ENCODE results near the gene WIPF3.
A peak's percentile ranks its signal among the peaks of the same experiment; 100 is the strongest.

The WIPF3 gene

GRCh38 chr7:29950480-29950879, 144.2 kb downstream of the WIPF3 start:
- WGBS (ENCODE audit: extremely low coverage, insufficient coverage, insufficient read length), result no CpG with 5 or more reads among the region's 8 CpGs
- H3K4ac ChIP-seq (ENCODE audit: low read depth, low read length), result no peak overlapping the region
- no peak overlapping the region for H3K4me3 ChIP-seq (ENCODE audit: low read depth, low read length)
- peaks cover 31 to 47% of the 10 kb centered on the region in 2 experiments for H3K36me3 ChIP-seq (ENCODE audit: control insufficient read depth in 1 of 2, insufficient read depth in 2 of 2, low read length in 2 of 2)
- H2AFZ ChIP-seq (ENCODE audit: insufficient read depth, low read length, poor library complexity), result no peak overlapping the region
- no peak overlapping the region for H4K91ac ChIP-seq (ENCODE audit: low read depth, low read length)
- H4K12ac ChIP-seq (ENCODE audit: low read depth, low read length), result no peak overlapping the region
- no peak overlapping the region for H2BK5ac ChIP-seq (ENCODE audit: low read depth, low read length, poor library complexity)
- H3K23ac ChIP-seq (ENCODE audit: low read length), result no peak overlapping the region
- H3K27ac ChIP-seq (ENCODE audit: low read depth, low read length), result no peak overlapping the region
- no peaks in the 10 kb centered on the region for H3K79me2 ChIP-seq (ENCODE audit: control insufficient read depth, insufficient read depth, low read length, poor library complexity)
- H2BK120ac ChIP-seq (ENCODE audit: insufficient read depth, low read length, poor library complexity), result no peak overlapping the region
- no peak overlapping the region for H3K14ac ChIP-seq (ENCODE audit: low read length)
- H3K9ac ChIP-seq (ENCODE audit: low read length), result no peak overlapping the region
- no peak overlapping the region for H2BK12ac ChIP-seq (ENCODE audit: low read length)
- no peak overlapping the region for H4K8ac ChIP-seq (ENCODE audit: low read depth, low read length)
- H3K79me1 ChIP-seq (ENCODE audit: low read length), result no peaks in the 10 kb centered on the region
- H3K4me2 ChIP-seq (ENCODE audit: low read length), result no peak overlapping the region
- H3K4me1 ChIP-seq (ENCODE audit: control insufficient read depth in 1 of 2, insufficient read depth in 2 of 2, low read length in 2 of 2), result peaks cover 0 to 3% of the 10 kb centered on the region in 2 experiments
- H3K27me3 ChIP-seq (ENCODE audit: insufficient read depth, low read length), result no peaks in the 10 kb centered on the region
- H3K18ac ChIP-seq (ENCODE audit: low read length), result no peak overlapping the region
- H3K9me3 ChIP-seq (ENCODE audit: insufficient read depth, low read depth, low read length), result peaks cover 2% of the 10 kb centered on the region
- no peak overlapping the region for H2AK5ac ChIP-seq (ENCODE audit: low read length)
- no peak for DNase-seq

GRCh38 chr7:29951206-29951605, 144.9 kb downstream of the WIPF3 start:
- no peak overlapping the region for H3K27ac ChIP-seq (ENCODE audit: low read depth, low read length)
- no peaks in the 10 kb centered on the region for H3K79me1 ChIP-seq (ENCODE audit: low read length)
- H4K91ac ChIP-seq (ENCODE audit: low read depth, low read length), result no peak overlapping the region
- no peak overlapping the region for H3K9ac ChIP-seq (ENCODE audit: low read length)
- no peaks in the 10 kb centered on the region for H3K79me2 ChIP-seq (ENCODE audit: control insufficient read depth, insufficient read depth, low read length, poor library complexity)
- no peak overlapping the region for H3K23ac ChIP-seq (ENCODE audit: low read length)
- H2AK5ac ChIP-seq (ENCODE audit: low read length), result no peak overlapping the region
- peak overlapping the region; percentile 49 for H3K4me3 ChIP-seq (ENCODE audit: low read depth, low read length)
- H2BK12ac ChIP-seq (ENCODE audit: low read length), result no peak overlapping the region
- no peak for DNase-seq
- H3K27me3 ChIP-seq (ENCODE audit: insufficient read depth, low read length), result no peaks in the 10 kb centered on the region
- no peak overlapping the region for H3K4me2 ChIP-seq (ENCODE audit: low read length)
- no CpG with 5 or more reads among the region's 8 CpGs for WGBS (ENCODE audit: extremely low coverage, insufficient coverage, insufficient read length)
- H3K4ac ChIP-seq (ENCODE audit: low read depth, low read length), result no peak overlapping the region
- H3K14ac ChIP-seq (ENCODE audit: low read length), result no peak overlapping the region
- H3K18ac ChIP-seq (ENCODE audit: low read length), result no peak overlapping the region
- no peak overlapping the region for H2BK120ac ChIP-seq (ENCODE audit: insufficient read depth, low read length, poor library complexity)
- H2AFZ ChIP-seq (ENCODE audit: insufficient read depth, low read length, poor library complexity), result no peak overlapping the region
- no peak overlapping the region for H4K12ac ChIP-seq (ENCODE audit: low read depth, low read length)
- H3K4me1 ChIP-seq (ENCODE audit: control insufficient read depth in 1 of 2, insufficient read depth in 2 of 2, low read length in 2 of 2), result peaks cover 0 to 3% of the 10 kb centered on the region in 2 experiments
- peaks cover 30 to 46% of the 10 kb centered on the region in 2 experiments for H3K36me3 ChIP-seq (ENCODE audit: control insufficient read depth in 1 of 2, insufficient read depth in 2 of 2, low read length in 2 of 2)
- H3K9me3 ChIP-seq (ENCODE audit: insufficient read depth, low read depth, low read length), result peaks cover 2% of the 10 kb centered on the region
- no peak overlapping the region for H2BK5ac ChIP-seq (ENCODE audit: low read depth, low read length, poor library complexity)
- H4K8ac ChIP-seq (ENCODE audit: low read depth, low read length), result no peak overlapping the region

- H3K4ac ChIP-seq (ENCODE audit: low read depth, low read length), result no peak overlapping the region
- no peak overlapping the region for H2BK12ac ChIP-seq (ENCODE audit: low read length)
- DNase-seq, result no peak
- H2AK5ac ChIP-seq (ENCODE audit: low read length), result no peak overlapping the region
- no peak overlapping the region for H4K91ac ChIP-seq (ENCODE audit: low read depth, low read length)
- H3K79me2 ChIP-seq (ENCODE audit: control insufficient read depth, insufficient read depth, low read length, poor library complexity), result no peaks in the 10 kb centered on the region
- H3K27ac ChIP-seq (ENCODE audit: low read depth, low read length), result no peak overlapping the region
- no peak overlapping the region for H2BK120ac ChIP-seq (ENCODE audit: insufficient read depth, low read length, poor library complexity)
- H4K8ac ChIP-seq (ENCODE audit: low read depth, low read length), result no peak overlapping the region
- no peak overlapping the region for H3K4me3 ChIP-seq (ENCODE audit: low read depth, low read length)
- H3K14ac ChIP-seq (ENCODE audit: low read length), result no peak overlapping the region
- H3K27me3 ChIP-seq (ENCODE audit: insufficient read depth, low read length), result no peaks in the 10 kb centered on the region
- H3K36me3 ChIP-seq (ENCODE audit: control insufficient read depth in 1 of 2, insufficient read depth in 2 of 2, low read length in 2 of 2), result peaks cover 23 to 32% of the 10 kb centered on the region in 2 experiments
- no peak overlapping the region for H3K18ac ChIP-seq (ENCODE audit: low read length)
- no peak overlapping the region for H2BK5ac ChIP-seq (ENCODE audit: low read depth, low read length, poor library complexity)
- peaks cover 2% of the 10 kb centered on the region for H3K9me3 ChIP-seq (ENCODE audit: insufficient read depth, low read depth, low read length)
- no peak overlapping the region for H3K9ac ChIP-seq (ENCODE audit: low read length)
- WGBS (ENCODE audit: extremely low coverage, insufficient coverage, insufficient read length), result no CpG with 5 or more reads among the region's 4 CpGs
- no peaks in the 10 kb centered on the region for H3K79me1 ChIP-seq (ENCODE audit: low read length)
- H4K12ac ChIP-seq (ENCODE audit: low read depth, low read length), result no peak overlapping the region
- no peak overlapping the region for H3K4me2 ChIP-seq (ENCODE audit: low read length)
- H3K23ac ChIP-seq (ENCODE audit: low read length), result no peak overlapping the region
- no peaks in the 10 kb centered on the region for H3K4me1 ChIP-seq (ENCODE audit: control insufficient read depth in 1 of 2, insufficient read depth in 2 of 2, low read length in 2 of 2)
- no peak overlapping the region for H2AFZ ChIP-seq (ENCODE audit: insufficient read depth, low read length, poor library complexity)
Observed at GRCh38 chr7:29953726-29954347, 147.5 kb downstream of the WIPF3 start.

- no peak overlapping the region for H3K4ac ChIP-seq (ENCODE audit: low read depth, low read length)
Observed at GRCh38 chr7:29955075-29955792, 148.9 kb downstream of the WIPF3 start.

More at GRCh38 chr7:29955075-29955792, 148.9 kb downstream of the WIPF3 start:
- no peak overlapping the region for H2BK5ac ChIP-seq (ENCODE audit: low read depth, low read length, poor library complexity)
- H3K9ac ChIP-seq (ENCODE audit: low read length), result no peak overlapping the region
- peaks cover 2% of the 10 kb centered on the region for H3K9me3 ChIP-seq (ENCODE audit: insufficient read depth, low read depth, low read length)
- no peak overlapping the region for H3K4me2 ChIP-seq (ENCODE audit: low read length)
- H3K36me3 ChIP-seq (ENCODE audit: control insufficient read depth in 1 of 2, insufficient read depth in 2 of 2, low read length in 2 of 2), result peaks cover 16 to 22% of the 10 kb centered on the region in 2 experiments
- H2BK120ac ChIP-seq (ENCODE audit: insufficient read depth, low read length, poor library complexity), result no peak overlapping the region
- no peak overlapping the region for H3K14ac ChIP-seq (ENCODE audit: low read length)
- H3K18ac ChIP-seq (ENCODE audit: low read length), result no peak overlapping the region
- DNase-seq, result no peak
- no peak overlapping the region for H3K23ac ChIP-seq (ENCODE audit: low read length)
- H3K27ac ChIP-seq (ENCODE audit: low read depth, low read length), result no peak overlapping the region
- H4K91ac ChIP-seq (ENCODE audit: low read depth, low read length), result no peak overlapping the region
- H2BK12ac ChIP-seq (ENCODE audit: low read length), result no peak overlapping the region
- no peaks in the 10 kb centered on the region for H3K79me1 ChIP-seq (ENCODE audit: low read length)
- WGBS (ENCODE audit: extremely low coverage, insufficient coverage, insufficient read length), result no CpG with 5 or more reads among the region's 7 CpGs
- no peak overlapping the region for H4K12ac ChIP-seq (ENCODE audit: low read depth, low read length)
- H3K4me3 ChIP-seq (ENCODE audit: low read depth, low read length), result no peak overlapping the region
- no peak overlapping the region for H2AFZ ChIP-seq (ENCODE audit: insufficient read depth, low read length, poor library complexity)
- no peak overlapping the region for H2AK5ac ChIP-seq (ENCODE audit: low read length)
- no peaks in the 10 kb centered on the region for H3K79me2 ChIP-seq (ENCODE audit: control insufficient read depth, insufficient read depth, low read length, poor library complexity)
- no peak overlapping the region for H4K8ac ChIP-seq (ENCODE audit: low read depth, low read length)
- no peaks in the 10 kb centered on the region for H3K4me1 ChIP-seq (ENCODE audit: control insufficient read depth in 1 of 2, insufficient read depth in 2 of 2, low read length in 2 of 2)
- no peaks in the 10 kb centered on the region for H3K27me3 ChIP-seq (ENCODE audit: insufficient read depth, low read length)
